ENCODE results near the gene SERTAD1. TPM values are rescaled to one million over a fixed set of nuclear protein-coding genes. Genes with fewer than 3 reads are reported as not detected.

SERTAD1 gene
- polyA plus RNA-seq, 1 of the 3 experiments (the other 2 are of a cell fraction), result 10.4 TPM

- no peak for TF ChIP-seq ZBTB33 (IDR thresholded peaks at IDR 0.05; ENCODE audit: borderline replicate concordance, low read depth)
- TF ChIP-seq SMC3 (IDR thresholded peaks at IDR 0.05; ENCODE audit: low read depth, low read length), result peak; percentile 71
- no peak for TF ChIP-seq RXRA (IDR thresholded peaks at IDR 0.05; ENCODE audit: borderline replicate concordance, low read depth)
- TF ChIP-seq USF1 (IDR thresholded peaks at IDR 0.05; ENCODE audit: borderline replicate concordance, low read depth), result no peak; the same call in 1 of the 2 replicates
- no peak for TF ChIP-seq IRF3 (IDR thresholded peaks at IDR 0.05; ENCODE audit: low read depth, low read length)
- TF ChIP-seq RCOR1 (IDR thresholded peaks at IDR 0.05; ENCODE audit: low read length), result 0 out of 2 replicates have a peak, but pooled peaks have one; percentile 31
- TF ChIP-seq SIN3A (IDR thresholded peaks at IDR 0.05; ENCODE audit: borderline replicate concordance, low read depth, low read length), result peak; percentile 75; the same call in 1 of the 2 replicates
- TF ChIP-seq USF2 (IDR thresholded peaks at IDR 0.05; ENCODE audit: borderline replicate concordance, low read depth, low read length), result no peak
Observed at GRCh38 chr19:40420766-40421765, 4.7 kb downstream of the SERTAD1 start (continued).

GRCh38 chr19:40420451-40420765 lies 5.4 kb downstream of the SERTAD1 start:
- H3K79me2 ChIP-seq (ENCODE audit: insufficient read depth), result peaks cover 36% of the 10 kb centered on the region
- CTCF ChIA-PET, result interaction anchor here (0.6 to 2.6 kb wide), 29 partner anchors 9 to 843 kb away, joined by 3 to 27 read pairs (median 4); partner anchors contain the start of genes BLVRB, C19orf47, PLD3 and PRX
- H3K4me3 ChIP-seq (ENCODE audit: low read depth in 2 of 2, low read length in 1 of 2), result peak overlapping the region; percentile 52 to 67
- 0 out of 2 replicates have a peak overlapping the region, but pooled peaks have one; percentile 72 for H2AFZ ChIP-seq (ENCODE audit: low read depth)
- peaks cover 34% of the 10 kb centered on the region for H3F3A ChIP-seq (replicated peaks; ENCODE audit: insufficient read depth)
- H4K20me1 ChIP-seq (ENCODE audit: insufficient read depth), result no peaks in the 10 kb centered on the region
- no peaks in the 10 kb centered on the region for H3K27me3 ChIP-seq (ENCODE audit: insufficient read depth)
- H3K4me1 ChIP-seq (ENCODE audit: control insufficient read depth in 1 of 2, insufficient read depth in 2 of 2, low read depth in 1 of 2, low read length in 1 of 2), result peaks cover 6 to 17% of the 10 kb centered on the region in 2 experiments; a peak in 3 of 4 replicates
- TF ChIP-seq SIN3A (IDR thresholded peaks at IDR 0.05; ENCODE audit: borderline replicate concordance, low read depth, low read length) (no peak), EP300 (IDR thresholded peaks at IDR 0.05; ENCODE audit: borderline replicate concordance in 1 of 2, low read depth in 1 of 2, low read length in 1 of 2) (no peak), TEAD4 (IDR thresholded peaks at IDR 0.05; ENCODE audit: borderline replicate concordance, insufficient read depth) (no peak), JUND (IDR thresholded peaks at IDR 0.05) (no peak), YY1 (IDR thresholded peaks at IDR 0.05; ENCODE audit: low read depth) (no peak), CHD2 (IDR thresholded peaks at IDR 0.05; ENCODE audit: low read length, partially characterized antibody) (no peak), GABPA (IDR thresholded peaks at IDR 0.05; ENCODE audit: low read depth) (no peak), FOSL2 (IDR thresholded peaks at IDR 0.05; ENCODE audit: borderline replicate concordance, low read depth) (no peak)
- no peaks in the 10 kb centered on the region for H3K9me2 ChIP-seq
- peak overlapping the region; percentile 92 to 97 for H3K27ac ChIP-seq (ENCODE audit: low read depth in 2 of 2, low read length in 1 of 2)
- H3K36me3 ChIP-seq (replicated peaks in 1 of 2; ENCODE audit: control insufficient read depth in 1 of 2, insufficient read depth in 2 of 2, low read length in 1 of 2), result peaks cover 7 to 15% of the 10 kb centered on the region in 2 experiments
- peak overlapping the region; percentile 82; the same call in 1 of the 2 replicates for H3K9ac ChIP-seq
- no peak for DNase-seq
- peak overlapping the region; percentile 87 for H3K4me2 ChIP-seq
- POLR2A ChIA-PET, result interaction anchor here (0.6 to 1.9 kb wide), 7 partner anchors 9 to 115 kb away, joined by 3 to 17 read pairs (median 4); partner anchors contain the start of genes BLVRB and SERTAD3
- 49% methylated on average over 14 of the region's 14 CpGs for WGBS (ENCODE audit: low lambda C conversion rate)
- no peaks in the 10 kb centered on the region for H3K9me3 ChIP-seq
